GM21825 (cell line): Measurements from ENCODE around the gene USH2A.
A peak's percentile ranks its signal among the peaks of the same experiment; 100 is the strongest.

ENCODE experiments used
- ATAC-seq: cut with Tn5 transposase; IDR thresholded peaks from one replicate; pipeline ENCODE4 v1.9.1; 2021; ENCODE audit warnings: mild to moderate bottlenecking, moderate library complexity; ENCODE audit not compliant: unreplicated experiment

USH2A gene

DNA sequence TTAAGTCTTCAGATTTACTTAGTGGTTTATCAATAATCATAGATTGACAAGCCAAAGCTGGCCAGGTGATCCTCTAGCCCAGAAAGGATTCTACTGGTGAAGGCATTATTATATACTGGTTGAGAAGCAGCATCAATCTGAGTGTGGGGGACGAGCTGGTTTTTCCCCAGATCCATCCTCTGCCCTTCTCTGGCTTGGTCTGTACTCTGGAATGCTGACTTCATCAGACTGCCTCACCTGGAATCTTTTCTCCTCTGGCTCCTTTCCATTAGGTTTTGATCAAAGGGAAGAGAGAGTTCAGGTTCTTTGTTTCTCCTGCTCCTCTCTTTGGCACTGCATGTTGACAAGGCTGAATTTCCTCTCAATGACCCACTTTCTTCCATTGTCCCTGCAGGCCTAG is 762.2 kb downstream of the USH2A start:
- ATAC-seq = no peak

DNA sequence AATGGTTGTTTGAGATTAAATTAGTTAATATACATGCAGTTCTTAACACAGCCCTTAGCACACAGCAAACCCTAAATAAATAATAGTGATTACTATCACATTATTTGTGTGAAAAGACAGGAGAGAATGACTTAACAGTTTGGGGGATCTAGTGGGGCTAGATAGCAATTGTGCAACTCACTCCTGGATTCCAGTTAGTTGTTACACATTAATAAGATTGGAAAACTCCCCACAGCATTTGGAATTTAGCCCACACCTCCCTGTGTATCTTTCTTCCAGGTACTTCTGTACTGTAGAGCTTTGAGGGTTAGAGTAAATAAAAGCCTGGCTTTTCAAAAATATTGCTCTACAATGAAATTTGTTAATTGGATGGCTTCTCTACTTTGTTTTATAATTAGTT is 763.0 kb downstream of the USH2A start:
- ATAC-seq = no peak

DNA sequence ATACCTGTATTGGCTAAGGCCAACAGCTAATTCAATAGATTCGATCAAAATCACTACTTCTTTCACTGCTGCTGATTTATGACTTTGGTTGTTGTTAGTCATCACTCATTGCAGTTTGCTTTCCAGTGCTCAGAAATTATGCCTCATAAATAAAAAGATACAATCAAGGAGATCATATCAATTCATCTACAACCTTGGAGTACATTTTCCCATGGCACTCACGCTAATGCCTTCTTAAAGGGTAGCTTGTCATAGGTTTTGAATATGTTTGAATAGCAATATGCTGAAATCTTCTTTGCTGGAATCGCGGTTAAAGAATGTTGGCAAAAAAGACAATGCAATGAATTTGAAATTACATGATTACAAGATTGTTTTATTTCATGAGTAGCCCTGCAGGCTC is 766.2 kb downstream of the USH2A start:
- no peak for ATAC-seq

DNA sequence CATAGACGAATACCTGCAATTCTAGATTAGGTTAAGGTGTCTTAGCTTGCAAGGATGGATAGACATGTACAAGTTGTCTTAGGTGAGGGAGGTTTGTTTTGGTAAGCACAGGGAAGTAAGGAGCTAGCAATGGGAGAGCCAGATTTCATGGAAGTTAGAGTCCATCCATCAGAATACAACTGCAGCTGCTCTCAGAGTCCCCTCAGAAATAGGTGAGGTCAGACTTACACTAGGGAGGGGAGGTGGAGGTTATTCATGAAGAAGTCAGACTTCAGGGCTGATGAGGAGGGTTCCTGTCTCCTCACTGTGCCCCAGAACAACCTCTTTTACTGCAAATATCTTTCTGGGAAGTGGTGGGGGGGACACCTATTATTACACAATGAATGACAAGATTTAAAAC is 770.9 kb downstream of the USH2A start:
- ATAC-seq = no peak

- no peak for ATAC-seq
Measured at GRCh38 chr1:215651867-215652266, 771.4 kb downstream of the USH2A start.

GRCh38 chr1:215650446-215651149 is 772.6 kb downstream of the USH2A start:
- no peak for ATAC-seq

- no peak for ATAC-seq
Measured at GRCh38 chr1:215648957-215649356, 774.3 kb downstream of the USH2A start.

GRCh38 chr1:215647738-215648137 is 775.5 kb downstream of the USH2A start:
- ATAC-seq = no peak

GRCh38 chr1:215645861-215646260 is 777.4 kb downstream of the USH2A start:
- no peak for ATAC-seq

DNA sequence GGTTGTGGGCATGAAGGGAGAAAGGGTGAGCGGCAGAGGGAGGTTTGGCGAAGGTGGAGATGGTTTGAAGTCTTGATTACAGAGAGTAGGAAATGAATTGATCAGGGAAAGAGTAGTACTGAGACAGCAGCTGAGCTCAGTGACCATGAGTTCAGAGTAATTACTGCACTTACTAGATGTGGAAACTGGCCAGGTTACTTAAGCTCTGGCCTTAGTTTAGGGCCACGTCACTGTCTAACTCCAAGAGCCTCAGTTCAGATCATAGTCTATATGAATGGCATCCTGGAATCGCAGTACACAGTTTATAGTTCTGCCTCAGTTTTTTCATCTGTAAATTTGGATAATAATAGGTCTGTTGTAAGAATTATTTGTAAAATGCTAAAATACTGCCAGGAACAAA is 778.1 kb downstream of the USH2A start:
- no peak for ATAC-seq

DNA sequence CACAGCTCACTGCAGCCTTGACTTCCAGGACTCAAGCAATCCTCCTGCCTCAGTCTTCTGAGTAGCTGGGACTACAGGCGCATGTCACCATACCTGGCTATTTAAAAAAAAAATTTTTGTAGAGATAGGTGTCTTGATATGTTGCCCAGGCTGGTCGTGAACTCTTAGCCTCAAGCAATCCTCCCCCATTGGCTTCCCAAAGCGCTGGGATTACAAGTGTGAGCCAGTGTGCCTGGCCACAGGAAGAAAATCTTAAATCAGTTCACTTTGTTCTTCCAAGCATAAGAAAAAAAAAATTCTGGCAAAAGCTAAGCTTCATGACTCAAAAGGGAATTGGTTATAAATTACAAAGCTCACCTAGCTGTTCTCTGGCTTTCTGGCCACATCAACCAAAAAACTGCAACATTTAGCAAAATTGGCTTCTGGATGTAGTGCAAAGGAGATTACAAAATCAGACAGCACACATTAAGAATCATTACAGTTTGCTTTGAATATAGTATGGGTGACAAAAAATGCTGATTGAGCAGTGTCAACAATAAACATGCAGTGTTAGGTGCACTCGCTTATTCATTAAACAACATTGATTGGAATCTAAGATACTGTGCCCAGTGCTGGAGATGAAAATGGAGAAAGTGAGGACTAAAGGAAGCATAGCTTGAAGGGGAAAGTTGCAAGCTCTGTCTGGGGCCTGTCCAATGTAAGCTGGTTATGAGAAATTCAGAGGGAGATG is 779.5 kb downstream of the USH2A start:
- ATAC-seq = no peak

GRCh38 chr1:215640429-215641148 is 782.7 kb downstream of the USH2A start:
- ATAC-seq = no peak

DNA sequence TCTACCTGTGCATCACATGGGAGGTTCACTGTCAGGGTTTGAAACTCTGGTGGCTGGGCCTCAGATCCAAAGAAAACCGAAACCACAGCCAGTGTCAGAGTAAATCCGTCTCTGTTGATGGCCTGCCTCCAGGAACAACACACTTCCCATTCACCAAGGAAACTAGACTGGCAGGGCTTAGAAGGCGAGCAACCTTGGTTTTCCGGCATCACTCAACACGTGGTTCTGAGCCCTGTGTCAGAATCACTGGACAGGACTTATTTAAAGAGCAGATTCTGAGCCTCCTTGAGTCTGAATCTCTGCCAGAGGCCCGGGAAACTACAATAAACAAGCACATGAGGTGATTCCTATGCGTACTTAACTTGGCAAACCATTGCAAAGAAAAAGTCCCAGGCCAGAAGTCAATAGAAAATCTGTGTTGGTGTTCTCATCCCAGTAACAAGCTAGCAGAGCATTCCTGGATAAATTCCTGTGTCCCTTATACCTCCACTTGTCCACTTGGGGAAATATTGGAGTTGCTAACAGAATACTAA is 786.1 kb downstream of the USH2A start:
- no peak for ATAC-seq

DNA sequence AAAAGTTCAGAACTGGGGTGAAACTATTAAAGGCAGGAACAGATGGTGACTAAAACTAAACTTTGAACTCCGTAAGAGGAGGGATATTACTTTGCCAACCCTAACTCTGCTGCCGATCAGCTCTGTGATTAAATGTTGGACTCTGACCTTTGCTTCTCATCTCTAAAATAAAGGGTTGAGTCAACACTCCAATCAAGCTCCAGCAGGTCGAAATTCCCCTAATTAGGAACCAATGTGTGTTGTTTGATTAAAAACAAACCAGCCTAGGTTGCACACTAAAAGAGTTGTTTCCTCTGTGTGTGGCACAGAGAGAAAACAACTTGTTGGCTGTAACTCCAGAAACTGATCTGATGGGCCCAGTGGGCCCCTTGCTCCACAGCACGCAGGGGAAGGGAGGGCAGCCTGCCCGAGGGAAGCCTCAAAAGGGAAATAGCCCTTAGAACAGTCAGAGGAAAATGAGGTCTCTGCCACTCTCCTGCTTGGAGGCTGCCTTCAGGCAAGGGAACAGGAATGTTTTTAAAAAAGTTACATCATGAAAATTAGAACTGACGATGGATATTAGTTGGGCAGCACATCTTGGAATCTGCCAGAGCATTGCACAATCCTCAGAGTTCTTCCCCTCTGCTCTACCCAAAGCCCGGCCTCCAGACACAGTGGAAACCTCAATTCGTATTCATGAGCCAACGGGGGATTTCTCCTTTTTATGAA is 786.8 kb downstream of the USH2A start:
- no peak for ATAC-seq

- no peak for ATAC-seq
Measured at GRCh38 chr1:215635827-215636226, 787.4 kb downstream of the USH2A start.

DNA sequence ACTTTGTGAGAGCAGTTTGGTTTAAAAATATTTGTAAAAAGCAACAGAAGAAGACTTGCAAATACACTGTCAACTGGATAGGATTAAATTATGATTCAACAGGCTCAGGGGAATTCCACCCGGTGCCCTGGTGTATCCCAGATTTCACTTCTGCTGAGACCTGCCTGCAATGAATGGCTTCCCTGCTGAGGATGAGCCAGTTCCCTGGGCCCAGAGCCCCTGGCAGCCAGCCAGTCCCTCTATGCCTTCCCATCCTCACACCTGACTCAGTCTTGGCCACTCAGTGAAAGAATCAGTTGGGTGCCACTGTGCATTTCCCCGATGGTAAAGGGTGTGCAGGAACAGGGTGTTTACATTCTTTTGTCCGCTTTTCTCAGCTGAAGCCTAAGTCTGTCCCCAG is 791.8 kb downstream of the USH2A start:
- no peak for ATAC-seq

GRCh38 chr1:215631040-215631439 is 792.2 kb downstream of the USH2A start:
- ATAC-seq = no peak

- ATAC-seq = no peak
Measured at GRCh38 chr1:215625949-215626348, 797.3 kb downstream of the USH2A start.

DNA sequence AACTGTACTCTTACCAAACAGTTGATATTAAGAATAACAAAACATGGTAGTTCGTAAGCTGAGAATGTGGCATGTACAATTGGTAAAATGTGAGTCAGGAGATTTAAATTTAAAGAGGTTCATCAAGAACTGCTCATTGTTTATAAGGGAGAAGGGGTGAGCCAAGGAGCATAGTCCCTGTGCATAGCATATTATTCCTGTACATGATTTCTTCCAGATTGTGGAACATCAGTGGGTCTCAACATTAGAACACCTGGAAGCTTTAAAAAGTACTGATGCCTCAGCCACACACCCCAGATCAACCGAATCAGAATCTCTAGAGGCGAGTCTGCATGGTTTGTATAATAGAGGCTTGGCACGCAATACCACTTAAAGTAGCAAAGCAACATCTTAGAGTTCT is 800.1 kb downstream of the USH2A start:
- ATAC-seq = no peak

DNA sequence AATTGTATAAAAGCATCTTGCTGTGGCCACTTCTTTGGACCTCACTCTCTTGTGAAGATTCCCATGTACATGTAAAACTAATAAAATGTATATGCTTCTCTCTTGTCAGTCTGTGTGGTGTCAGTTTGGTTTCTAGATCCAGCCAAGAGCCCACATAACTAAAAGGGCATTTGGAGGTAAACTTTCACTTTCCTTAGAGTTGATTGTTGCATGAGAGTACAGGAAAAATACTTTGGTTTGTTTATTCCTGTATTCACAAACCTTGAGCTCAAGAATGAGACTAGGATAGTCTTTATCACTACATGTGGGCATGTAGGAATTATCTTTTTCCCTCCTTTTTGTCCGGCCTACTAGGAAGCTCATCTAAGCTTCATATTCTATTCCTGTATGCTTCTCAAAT is 805.3 kb downstream of the USH2A start:
- ATAC-seq = peak; percentile 65

DNA sequence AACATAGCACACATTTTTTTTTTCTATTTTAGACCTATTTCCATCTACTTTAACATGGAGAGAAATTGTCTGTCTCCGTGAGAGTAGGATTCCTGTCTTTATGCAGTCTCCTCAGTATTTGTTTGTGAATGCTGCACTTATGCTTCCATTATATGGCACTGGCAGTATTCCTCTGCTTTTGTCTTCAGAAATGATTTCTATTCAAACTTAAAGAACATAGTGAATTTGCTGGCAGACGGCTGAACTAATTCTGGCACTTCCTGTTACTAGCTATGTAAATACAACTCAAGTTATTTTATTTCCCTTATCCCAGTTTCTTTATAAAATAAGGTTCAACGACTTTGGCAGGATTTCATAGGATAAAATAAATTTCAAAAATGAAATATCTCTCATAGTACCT is 810.9 kb downstream of the USH2A start:
- ATAC-seq = no peak
